HG02970 (cell line): Measurements from ENCODE around the gene GABRB1.
A peak's percentile ranks its signal among the peaks of the same experiment; 100 is the strongest.
"Not testable (repeated sequence)": the region's sequence is repeated elsewhere in the genome, so short reads cannot be mapped to it uniquely, and the experiment has no call there.

ENCODE experiments used
- ATAC-seq: cut with Tn5 transposase; IDR thresholded peaks from one replicate; pipeline ENCODE4 v1.9.1; 2021; ENCODE audit warnings: mild to moderate bottlenecking, moderate library complexity, moderate number of reproducible peaks; ENCODE audit not compliant: unreplicated experiment, low FRiP score

GABRB1 gene

GRCh38 chr4:47271291-47271690 is 239.9 kb downstream of the GABRB1 start:
- ATAC-seq = no peak

GRCh38 chr4:47274901-47275300 is 243.5 kb downstream of the GABRB1 start:
- ATAC-seq = no peak

DNA sequence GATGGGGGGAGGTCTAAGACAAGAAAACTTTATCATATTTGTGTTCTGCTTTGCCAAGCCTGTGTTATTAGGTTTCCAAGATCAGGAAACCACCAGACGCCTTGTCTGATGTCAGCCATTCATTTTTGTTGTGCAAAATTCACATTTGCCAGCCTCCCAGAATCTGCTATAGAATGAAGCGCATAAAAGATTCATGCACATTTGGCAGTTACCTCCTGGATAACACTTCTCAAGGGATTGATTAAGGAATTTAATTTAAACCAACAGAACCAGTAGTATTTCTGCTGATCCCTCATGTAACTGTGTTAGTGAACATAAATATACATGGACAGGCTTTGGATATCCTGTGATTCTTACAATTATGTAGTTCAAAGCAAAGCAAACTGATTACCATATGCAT is 244.2 kb downstream of the GABRB1 start:
- ATAC-seq = no peak

DNA sequence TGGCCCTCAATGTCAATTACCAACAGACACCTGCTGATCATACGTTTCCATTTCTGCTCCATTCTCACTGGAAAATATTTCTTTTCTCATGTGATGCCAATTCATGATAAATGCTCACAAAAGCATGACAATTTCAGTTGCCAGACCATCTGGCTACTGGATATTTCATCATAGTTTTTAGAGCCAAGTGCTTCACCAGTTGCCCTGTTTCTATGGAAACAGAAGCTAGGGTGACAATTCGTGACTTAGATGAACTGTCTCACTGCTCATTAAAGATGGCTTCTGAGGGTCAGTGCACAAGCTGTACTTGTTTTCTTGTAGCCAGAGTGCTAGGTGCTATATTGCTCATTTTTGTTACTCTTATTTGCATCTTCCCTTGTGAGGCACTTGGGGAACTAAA is 247.3 kb downstream of the GABRB1 start:
- ATAC-seq = no peak

DNA sequence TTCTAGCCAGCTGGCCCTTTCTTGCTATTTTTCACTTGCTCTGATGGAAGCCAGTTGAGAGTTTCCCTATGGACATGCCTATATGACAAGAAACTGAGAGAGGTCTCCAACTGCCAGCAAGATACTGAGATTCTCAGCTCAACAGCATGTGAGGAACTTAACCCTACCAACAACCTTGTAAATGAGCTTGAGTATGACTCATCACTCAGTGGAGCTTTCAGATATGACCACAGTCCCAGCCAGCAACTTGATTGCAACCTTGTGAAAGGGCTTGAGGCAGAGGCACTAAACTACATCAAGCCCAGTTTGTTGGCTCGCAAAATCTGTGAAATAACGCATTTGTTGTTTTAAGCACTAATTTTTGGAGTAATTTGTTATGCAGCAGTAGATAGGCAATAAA is 256.4 kb downstream of the GABRB1 start:
- no peak for ATAC-seq

GRCh38 chr4:47289805-47290204 is 258.4 kb downstream of the GABRB1 start:
- no peak for ATAC-seq

GRCh38 chr4:47290873-47291272 is 259.5 kb downstream of the GABRB1 start:
- ATAC-seq = not testable (repeated sequence)

DNA sequence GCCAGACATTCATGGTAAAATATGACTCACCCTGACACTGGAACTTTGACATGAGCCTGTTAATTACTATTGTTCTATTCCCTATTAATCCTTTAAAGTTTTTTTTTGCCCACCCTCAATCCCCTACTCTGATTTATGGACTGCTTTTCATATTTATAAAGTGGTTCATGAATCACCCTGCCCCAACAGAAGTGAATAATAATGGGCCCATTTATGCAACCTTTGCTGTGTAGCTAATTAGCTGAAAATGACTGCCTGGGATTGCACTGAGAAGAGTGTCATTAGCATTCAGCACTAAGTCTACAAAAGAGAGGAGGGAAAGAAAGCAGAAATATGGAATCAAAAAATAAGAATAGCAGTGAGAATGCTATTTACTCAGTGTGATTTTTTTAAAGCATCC is 277.8 kb downstream of the GABRB1 start:
- no peak for ATAC-seq

- no peak for ATAC-seq
These were observed 280.8 kb downstream of the GABRB1 start for GRCh38 chr4:47312170-47312569.

GRCh38 chr4:47313384-47313783 is 282.0 kb downstream of the GABRB1 start:
- no peak for ATAC-seq

DNA sequence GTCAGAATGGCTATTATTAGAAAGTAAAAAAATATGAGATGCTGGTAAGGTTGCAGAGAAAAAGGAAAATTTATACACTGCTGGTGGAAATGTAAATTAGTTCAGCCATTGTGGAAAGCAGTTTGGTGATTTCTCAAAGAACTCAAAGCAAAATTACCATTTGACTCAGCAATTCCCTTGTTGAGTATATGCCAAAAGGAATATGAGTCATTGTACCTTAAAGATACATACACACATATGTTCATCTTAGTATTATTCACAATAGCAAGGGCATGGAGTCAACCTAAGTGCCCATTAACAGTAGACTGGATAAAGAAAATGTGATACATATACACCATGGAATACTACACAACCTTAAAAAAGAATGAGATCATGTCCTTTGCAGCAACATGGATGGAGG is 284.0 kb downstream of the GABRB1 start:
- ATAC-seq = peak; percentile 53

DNA sequence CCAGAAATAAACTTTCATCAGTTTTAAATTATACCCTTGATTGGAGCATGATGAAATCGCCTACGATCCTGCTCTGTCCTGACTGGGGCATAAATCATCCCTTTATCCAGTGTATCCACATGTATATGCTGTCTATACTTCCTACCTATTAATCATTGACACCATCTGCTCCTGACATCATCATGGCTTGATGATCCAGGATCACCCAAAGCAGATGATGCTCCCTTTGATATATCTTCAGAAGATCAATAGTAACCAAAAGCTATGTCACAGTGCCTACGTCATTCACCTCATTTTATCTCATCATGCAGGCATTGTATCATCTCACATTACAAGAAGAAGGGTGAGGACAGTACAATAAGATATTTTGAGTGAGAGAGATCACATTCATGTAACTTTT is 294.7 kb downstream of the GABRB1 start:
- no peak for ATAC-seq

DNA sequence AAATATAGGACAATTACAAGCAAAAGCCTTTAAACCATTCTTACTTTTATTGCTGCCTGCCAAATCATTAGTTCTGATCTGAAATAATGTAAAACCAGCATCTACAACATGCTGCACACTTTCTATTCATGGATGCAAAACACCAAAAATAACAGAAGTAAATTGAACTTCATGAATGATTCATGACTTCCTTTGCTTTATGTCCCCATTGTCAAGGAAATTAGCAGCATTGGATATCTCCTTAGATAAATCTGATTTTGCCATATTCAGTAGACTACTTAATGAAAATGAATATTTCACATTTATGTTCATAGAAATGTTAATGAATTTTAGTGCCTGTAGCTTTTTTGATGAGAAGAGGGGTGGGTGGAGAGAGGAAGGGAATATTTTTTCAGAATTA is 299.5 kb downstream of the GABRB1 start:
- no peak for ATAC-seq

DNA sequence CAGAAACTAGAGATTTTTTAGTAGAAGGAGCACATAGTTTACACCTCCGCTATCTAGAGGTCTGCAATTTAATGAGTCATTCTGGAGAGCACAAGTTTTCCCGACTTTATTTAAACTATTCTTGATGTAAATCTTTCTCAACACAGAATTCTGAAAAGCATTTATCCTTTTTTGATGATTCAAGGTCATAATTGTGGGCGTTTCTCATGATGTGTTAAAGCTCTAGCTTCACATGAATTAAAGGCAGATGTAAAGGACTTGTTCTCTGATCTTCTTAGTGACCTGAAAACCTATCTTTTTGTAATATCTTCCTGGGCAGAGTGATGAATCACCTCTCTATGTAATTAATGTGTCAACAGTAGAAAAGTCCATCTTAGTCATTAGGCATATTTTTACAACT is 303.3 kb downstream of the GABRB1 start:
- ATAC-seq = no peak

DNA sequence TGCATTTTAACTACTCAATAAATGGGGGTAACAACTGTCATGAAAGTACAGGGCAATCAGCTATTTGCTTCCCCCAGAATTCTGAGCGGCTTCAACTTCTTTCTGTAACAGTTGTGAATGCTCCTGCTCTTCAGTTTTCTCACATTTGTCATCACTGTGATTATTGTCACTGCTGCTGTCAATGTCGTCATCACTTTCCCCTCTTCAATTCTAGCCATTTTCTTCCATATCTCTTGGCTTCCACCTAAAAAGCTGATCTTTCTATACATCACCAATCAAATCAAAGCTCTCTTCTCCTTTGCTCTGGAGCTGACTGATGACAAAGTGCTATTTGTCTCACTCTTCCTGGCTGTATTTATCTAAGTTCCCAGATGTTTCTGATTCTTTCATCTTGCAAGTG is 306.5 kb downstream of the GABRB1 start:
- no peak for ATAC-seq

DNA sequence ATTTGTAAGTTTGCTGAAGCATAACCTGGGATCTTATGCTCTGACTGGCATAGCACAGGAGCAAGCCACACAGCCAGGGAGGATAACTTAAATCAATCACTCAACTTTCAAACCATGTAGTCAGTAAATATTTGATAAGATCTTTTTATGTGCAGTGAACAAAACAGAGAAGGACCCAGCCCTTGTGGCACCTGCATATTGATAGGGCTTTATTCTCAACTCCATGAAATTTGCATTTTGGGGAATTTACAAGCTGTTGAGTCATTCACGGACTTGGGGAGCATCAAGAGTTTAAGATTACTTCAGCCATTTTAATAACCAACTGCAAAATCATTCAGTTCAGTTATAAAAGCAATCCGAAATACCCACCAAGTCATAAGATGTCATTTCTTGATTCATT is 309.5 kb downstream of the GABRB1 start:
- ATAC-seq = no peak

DNA sequence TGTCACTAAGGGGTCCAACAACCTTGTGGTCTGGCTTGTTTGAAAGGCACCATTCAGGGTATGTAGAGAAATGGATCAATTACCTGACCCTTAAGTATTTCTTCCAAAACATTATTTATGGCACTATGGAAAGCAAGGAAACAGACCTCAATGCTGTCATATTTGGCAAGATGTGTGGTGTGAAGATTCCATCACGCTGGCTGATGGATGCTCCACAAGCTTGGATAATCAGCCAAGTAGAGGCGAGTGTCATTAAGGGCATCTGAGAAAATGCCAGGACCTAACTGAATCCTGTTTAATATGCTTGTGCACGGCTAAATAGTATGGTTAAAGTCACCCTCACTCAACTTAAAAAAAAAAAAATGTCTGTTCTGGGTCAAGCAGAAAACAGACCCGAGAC is 311.4 kb downstream of the GABRB1 start:
- ATAC-seq = no peak

DNA sequence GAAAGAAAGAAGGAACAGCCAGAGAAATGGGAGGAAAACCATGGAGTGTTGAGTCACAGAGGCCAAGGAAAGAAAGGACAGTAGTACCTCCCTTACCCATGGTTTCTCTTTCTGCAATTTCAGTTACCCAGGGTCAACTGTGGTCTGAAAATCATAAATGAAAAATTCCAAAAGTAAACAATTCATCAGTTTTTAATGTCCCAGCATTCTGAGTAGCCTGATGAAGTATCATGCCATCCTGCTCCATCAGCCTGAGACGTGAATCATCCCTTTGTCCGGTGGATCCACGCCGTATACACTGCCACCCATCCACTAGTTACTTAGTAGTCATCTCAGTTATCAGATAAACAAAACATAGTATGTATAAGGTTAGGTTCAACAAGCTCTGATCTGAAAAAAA is 318.0 kb downstream of the GABRB1 start:
- ATAC-seq = no peak

DNA sequence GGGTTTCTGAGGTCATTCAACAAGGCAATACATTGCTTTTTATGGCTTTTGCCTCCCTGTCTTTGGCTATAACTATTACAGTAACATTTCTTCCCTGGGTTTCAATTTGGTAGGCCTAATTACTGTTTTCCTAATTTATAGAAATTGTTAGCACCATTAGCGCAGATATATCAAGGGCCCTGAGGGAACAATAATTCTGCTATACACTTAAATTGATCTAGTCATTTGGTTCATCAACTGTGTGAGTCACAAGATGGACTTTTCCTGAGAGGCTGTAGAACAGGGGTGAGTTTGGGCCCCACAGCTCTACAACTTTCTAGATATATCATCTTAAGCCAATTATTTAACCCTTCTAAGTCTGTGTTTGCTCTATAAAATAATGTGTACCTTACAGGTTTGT is 324.2 kb downstream of the GABRB1 start:
- no peak for ATAC-seq

GRCh38 chr4:47359891-47360290 is 328.5 kb downstream of the GABRB1 start:
- no peak for ATAC-seq

- ATAC-seq = no peak
These were observed 336.4 kb downstream of the GABRB1 start for GRCh38 chr4:47367761-47368160.

- ATAC-seq = no peak
These were observed 336.8 kb downstream of the GABRB1 start for GRCh38 chr4:47368211-47368610.

GRCh38 chr4:47372561-47372960 is 341.2 kb downstream of the GABRB1 start:
- no peak for ATAC-seq
